ENCODE data around the gene SCARB2. TPM values are rescaled to one million over a fixed set of nuclear protein-coding genes. Genes with fewer than 3 reads are reported as not detected.

Gene SCARB2
- total RNA-seq, 1 donor from 2014 or later: 259 TPM

- DNase-seq (ENCODE audit: low read depth): peak; percentile 85
Observed at GRCh38 chr4:76198411-76199237, 15.0 kb downstream of the SCARB2 start.

- DNase-seq (ENCODE audit: low read depth): peak; percentile 63
Observed at GRCh38 chr4:76197971-76198410, 15.6 kb downstream of the SCARB2 start.

DNA sequence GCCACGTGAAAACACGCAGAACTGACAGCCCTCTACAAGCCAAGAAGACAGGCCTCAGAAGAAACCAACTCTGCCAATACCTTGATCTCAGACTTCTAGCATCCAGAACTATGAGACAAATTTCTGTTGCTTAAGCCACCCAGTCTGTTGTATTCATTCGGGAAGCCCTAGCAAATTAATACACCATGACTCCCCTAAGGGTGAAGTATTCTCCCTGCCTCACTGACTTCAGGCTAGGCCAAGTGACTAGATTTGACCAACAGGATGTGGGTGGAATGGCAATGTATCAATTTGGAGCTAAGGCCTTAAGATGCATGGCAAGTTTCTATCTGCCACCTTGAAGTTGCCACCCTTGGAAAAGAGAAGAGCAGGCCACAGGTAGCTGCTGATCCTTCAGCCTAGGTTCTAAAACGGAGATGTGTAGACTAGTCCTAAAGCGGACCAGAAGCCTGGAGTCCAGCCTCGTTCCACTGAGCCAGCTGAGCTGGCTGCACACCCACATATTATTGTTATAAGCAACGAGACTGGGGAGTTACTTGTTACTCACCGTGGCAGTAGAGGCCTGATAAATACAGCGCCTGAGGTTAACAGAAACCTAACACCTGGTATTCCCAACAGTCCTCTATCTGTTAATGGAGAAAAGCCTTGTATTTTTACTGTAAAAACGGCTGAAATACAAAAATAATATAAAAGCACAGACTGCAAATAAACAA, 16.4 kb downstream of the SCARB2 start:
- DNase-seq (ENCODE audit: low read depth): peak; percentile 92

- DNase-seq (ENCODE audit: low read depth): no peak
Observed at GRCh38 chr4:76196376-76196775, 17.2 kb downstream of the SCARB2 start.

- peak; percentile 88 for DNase-seq (ENCODE audit: low read depth)
Observed at GRCh38 chr4:76195326-76195725, 18.3 kb downstream of the SCARB2 start.

DNA sequence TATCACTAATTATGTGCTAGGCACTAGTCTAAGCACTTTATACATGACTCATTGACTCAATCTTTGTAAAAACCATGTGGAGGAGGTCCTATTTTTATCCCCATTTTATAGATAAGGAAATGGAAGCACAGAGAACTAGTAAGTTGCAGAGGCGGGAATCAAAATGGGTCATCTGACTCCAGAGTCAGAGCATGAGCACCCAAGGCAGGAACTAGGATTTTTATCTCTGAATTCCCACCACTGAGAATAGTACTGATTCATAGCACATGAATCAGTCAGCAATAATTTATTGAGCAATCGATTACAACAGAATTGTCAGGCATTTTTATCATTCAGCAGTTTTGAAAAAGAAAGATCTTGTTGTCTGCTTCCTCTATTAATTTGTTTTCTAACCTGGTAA, 19.3 kb downstream of the SCARB2 start:
- DNase-seq (ENCODE audit: low read depth): peak; percentile 98

DNA sequence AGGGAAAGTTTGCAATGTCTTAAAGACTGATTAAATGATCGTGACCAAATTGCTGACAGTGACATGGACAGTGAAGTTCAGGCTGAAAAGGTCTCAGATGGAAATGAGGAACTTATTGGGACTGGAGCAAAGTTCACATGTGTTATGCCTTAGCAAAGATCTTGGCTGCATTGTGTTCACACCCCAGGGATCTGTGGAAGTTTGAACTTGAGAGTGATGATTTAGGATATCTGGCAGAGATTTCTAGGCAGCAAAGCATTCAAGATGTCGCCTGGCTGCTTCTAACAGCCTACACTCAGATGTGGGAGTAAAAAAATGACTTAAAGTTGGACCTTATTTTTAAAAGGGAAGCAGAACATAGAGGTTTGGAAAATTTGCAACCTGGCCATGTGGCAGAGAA, 21.4 kb downstream of the SCARB2 start:
- no peak for DNase-seq (ENCODE audit: low read depth)

- DNase-seq (ENCODE audit: low read depth): no peak
Observed at GRCh38 chr4:76188557-76188956, 25.1 kb downstream of the SCARB2 start.

- DNase-seq (ENCODE audit: low read depth): no peak
Observed at GRCh38 chr4:76188149-76188548, 25.5 kb downstream of the SCARB2 start.

- DNase-seq (ENCODE audit: low read depth): no peak
Observed at GRCh38 chr4:76187152-76187551, 26.5 kb downstream of the SCARB2 start.

GRCh38 chr4:76182463-76182862, 31.2 kb downstream of the SCARB2 start:
- no peak for DNase-seq (ENCODE audit: low read depth)

GRCh38 chr4:76179398-76180318, 34.0 kb downstream of the SCARB2 start:
- DNase-seq (ENCODE audit: low read depth): peak; percentile 71

- no peak for DNase-seq (ENCODE audit: low read depth)
Observed at GRCh38 chr4:76178296-76178695, 35.3 kb downstream of the SCARB2 start.

GRCh38 chr4:76177709-76178108, 35.9 kb downstream of the SCARB2 start:
- no peak for DNase-seq (ENCODE audit: low read depth)

DNA sequence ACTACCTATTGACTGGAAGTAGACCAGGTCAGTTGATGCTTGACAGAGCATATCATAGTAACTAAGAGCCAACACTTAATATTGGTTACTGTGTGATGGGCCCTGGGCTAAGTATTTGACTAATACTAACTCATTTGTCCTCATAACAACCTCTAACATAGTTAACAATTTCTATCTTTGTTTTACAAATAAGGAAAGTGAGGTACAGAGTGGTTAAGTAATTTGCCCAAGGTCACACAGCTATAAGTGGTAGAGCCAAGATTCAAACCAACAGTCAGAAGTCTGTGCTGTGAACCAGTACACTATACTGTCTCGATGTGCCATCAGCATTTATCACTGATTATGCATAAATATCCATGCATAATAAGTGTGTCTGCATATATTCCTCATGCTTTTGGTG, 38.3 kb downstream of the SCARB2 start:
- no peak for DNase-seq (ENCODE audit: low read depth)

DNA sequence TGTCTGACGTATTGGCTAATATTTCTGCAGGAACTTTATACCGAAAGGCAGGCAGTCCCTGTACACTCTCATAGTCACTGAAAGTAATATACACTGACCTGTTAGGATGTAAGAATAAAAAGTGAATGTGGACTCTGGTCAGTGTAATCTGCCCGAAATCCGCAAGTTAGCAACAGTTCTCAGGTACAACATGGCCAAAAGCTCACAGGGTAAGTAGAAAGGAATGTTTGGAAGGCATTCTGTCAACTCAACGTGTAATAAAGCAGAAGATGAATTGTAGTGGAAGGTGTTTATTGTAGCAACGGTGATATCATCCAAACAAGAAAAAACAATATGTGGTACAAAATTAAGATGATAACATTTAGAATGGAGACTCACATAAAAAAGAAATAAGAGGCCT, 39.4 kb downstream of the SCARB2 start:
- no peak for DNase-seq (ENCODE audit: low read depth)

- DNase-seq (ENCODE audit: low read depth): no peak
Observed at GRCh38 chr4:76168688-76169087, 44.9 kb downstream of the SCARB2 start.

- DNase-seq (ENCODE audit: low read depth): no peak
Observed at GRCh38 chr4:76166480-76166879, 47.1 kb downstream of the SCARB2 start.

DNA sequence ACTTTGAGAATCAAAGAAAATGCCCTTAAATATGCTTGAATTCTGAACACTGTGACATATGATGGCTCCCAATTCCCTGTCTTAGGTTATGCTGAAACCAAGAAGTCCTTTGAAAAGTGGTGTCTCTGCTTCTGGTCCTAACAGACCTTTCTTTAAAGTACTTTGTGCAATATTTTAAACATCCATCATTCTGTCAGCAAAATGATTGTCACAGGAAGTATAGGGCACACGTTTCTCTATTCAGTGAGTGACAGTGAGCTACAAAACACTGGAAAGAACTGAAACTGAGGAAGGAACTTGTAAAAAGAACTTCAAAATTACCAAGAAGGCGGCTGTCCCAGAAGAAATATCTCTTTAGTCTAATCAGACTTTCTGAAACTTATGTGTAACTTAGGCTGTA, 53.3 kb downstream of the SCARB2 start:
- DNase-seq (ENCODE audit: low read depth): no peak

DNA sequence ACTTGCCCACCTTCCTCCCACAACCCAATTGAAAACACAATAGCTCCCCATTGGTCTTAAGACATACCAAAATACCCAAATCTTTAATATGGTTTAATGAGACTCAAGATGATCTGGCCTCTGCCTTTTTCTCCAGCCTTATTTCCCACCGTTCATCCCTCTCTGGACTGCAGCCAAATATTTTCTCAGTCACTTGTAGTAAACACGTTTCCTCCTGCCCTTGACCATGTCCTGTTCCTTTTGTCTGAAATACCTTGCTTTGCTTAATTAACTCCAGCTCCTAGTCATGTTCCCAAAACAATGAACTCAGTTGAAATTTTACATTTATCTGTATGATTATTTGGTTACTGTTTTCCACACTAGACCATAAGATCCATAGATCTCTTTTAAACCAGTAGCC, 57.0 kb downstream of the SCARB2 start:
- DNase-seq (ENCODE audit: low read depth): peak; percentile 57

- DNase-seq (ENCODE audit: low read depth): peak; percentile 24
Observed at GRCh38 chr4:76155979-76156378, 57.6 kb downstream of the SCARB2 start.

GRCh38 chr4:76153356-76153755, 60.3 kb downstream of the SCARB2 start:
- DNase-seq (ENCODE audit: low read depth): no peak

Data from renal cortical epithelial cell (primary cell).